Upper lobe of left lung (tissue), 6 donors: Measurements from ENCODE around the gene CPAMD8. TPM values are rescaled to one million over a fixed set of nuclear protein-coding genes. Genes with fewer than 3 reads are reported as not detected.
A peak's percentile ranks its signal among the peaks of the same experiment; 100 is the strongest.

Experiments used
- ATAC-seq, 2 donors: fragments of 200-7000 bp; cut with Tn5 transposase; one replicate each; pipeline ENCODE4 v1.9.1; 2022; ENCODE audit warnings: mild to moderate bottlenecking in 2 of 2, moderate library complexity in 2 of 2; ENCODE audit not compliant: low FRiP score in 2 of 2
- DNase-seq, 2 donors: peaks; one replicate each; pipeline ENCODE4 v3.0.0-alpha.2; 2019 to 2020
- H3K27ac ChIP-seq, 4 donors: fragments of 200-600 bp; sonication (generic); one replicate each; pipeline ENCODE4 v1.5.1; 2016 to 2019
- H3K27me3 ChIP-seq, 4 donors: fragments of 200-600 bp; sonication (generic); one replicate each; pipeline ENCODE4 v1.5.1; 2017 to 2019
- H3K36me3 ChIP-seq, 4 donors: fragments of 200-600 bp; sonication (generic); one replicate each; pipeline ENCODE4 v1.5.1; 2016 to 2019
- H3K4me1 ChIP-seq, 4 donors: fragments of 200-600 bp; sonication (generic); one replicate each; pipeline ENCODE4 v1.5.1; 2018 to 2019
- H3K4me3 ChIP-seq, 4 donors: fragments of 200-600 bp; sonication (generic); one replicate each; pipeline ENCODE4 v1.5.1; 2017 to 2019; ENCODE audit warnings: mild to moderate bottlenecking in 2 of 4, moderate library complexity in 1 of 4
- H3K9me3 ChIP-seq, 4 donors: fragments of 200-600 bp; sonication (generic); one replicate each; pipeline ENCODE4 v1.5.1; 2018 to 2019
- EP300 ChIP-seq, 4 donors: sonication (generic); formaldehyde crosslinking; IDR thresholded peaks; one replicate each; pipeline ENCODE4 v1.5.1; 2017; ENCODE audit warnings: antibody characterized with exemption in 4 of 4, control low read depth in 2 of 4
- POLR2A ChIP-seq, 4 donors: fragments of 450-650 bp; IDR thresholded peaks; one replicate each; pipeline ENCODE4 v1.5.1; 2016 to 2017; ENCODE audit warnings: antibody characterized with exemption in 4 of 4, mild to moderate bottlenecking in 2 of 4
- POLR2AphosphoS5 ChIP-seq, 2 donors: sonication (generic); formaldehyde crosslinking; IDR thresholded peaks; one replicate each; pipeline ENCODE4 v1.5.1; 2017; ENCODE audit warnings: antibody characterized with exemption in 2 of 2
- WGBS, 2 donors: methylation state at CpG; one replicate each; pipeline ENCODE4 v1.1.5; 2017 to 2018; 5-methylcytosine and 5-hydroxymethylcytosine counted together
- total RNA-seq, 6 donors: library from RNA; depleted of rRNA in 4 of 6; stranded (reverse); fragments of >200 nt in 4 of 6; gene quantifications; one replicate each; pipeline versions ENCODE4 v1.1.0 to v1.2.1, GENCODE V29; 2016 to 2021
- TF ChIP-seq, protein P1 (sequence below), 6 experiments: fragments of 450-650 bp in 4 of 6; fragments of 200-600 bp in 2 of 6; sonication (generic) in 2 of 6; IDR thresholded peaks; one replicate each; pipeline ENCODE4 v1.5.1; 2016 to 2019; ENCODE audit warnings: antibody characterized with exemption in 6 of 6
- donor health status: DM: no; HTN: no; CAD: no; lungs with moderate emphysema.
- donor health status: DM: no; HTN: yes; CAD: no; lungs with severe emphysema.

The CPAMD8 gene
- total RNA-seq, 6 donors from 2014 or later = 35.8 to 262 (median 61.1) TPM

DNA sequence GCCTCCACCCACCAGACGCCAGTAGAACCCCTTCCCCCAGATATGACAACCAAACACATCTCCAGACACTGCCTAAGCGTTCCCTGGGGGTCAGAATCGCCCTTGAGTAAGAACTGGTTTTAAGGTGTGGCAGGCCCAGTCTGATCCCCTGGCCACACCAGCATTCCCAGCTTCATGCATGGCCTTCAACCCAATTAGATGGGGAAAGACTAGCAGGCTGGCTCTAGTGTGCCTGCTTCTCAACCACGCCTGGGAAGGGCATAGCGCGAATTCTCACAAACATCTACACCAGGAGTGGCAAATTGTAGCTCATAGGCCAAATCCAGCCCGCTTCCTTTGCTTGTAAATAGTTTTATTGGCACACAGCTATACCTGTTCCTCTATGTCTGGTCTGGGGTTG is 35.1 kb upstream of the CPAMD8 start:
- no peaks in the 10 kb centered on the region for H3K4me1 ChIP-seq
- no peak for TF ChIP-seq POLR2A (IDR thresholded peaks at IDR 0.05)
- TF ChIP-seq, protein P1, sequence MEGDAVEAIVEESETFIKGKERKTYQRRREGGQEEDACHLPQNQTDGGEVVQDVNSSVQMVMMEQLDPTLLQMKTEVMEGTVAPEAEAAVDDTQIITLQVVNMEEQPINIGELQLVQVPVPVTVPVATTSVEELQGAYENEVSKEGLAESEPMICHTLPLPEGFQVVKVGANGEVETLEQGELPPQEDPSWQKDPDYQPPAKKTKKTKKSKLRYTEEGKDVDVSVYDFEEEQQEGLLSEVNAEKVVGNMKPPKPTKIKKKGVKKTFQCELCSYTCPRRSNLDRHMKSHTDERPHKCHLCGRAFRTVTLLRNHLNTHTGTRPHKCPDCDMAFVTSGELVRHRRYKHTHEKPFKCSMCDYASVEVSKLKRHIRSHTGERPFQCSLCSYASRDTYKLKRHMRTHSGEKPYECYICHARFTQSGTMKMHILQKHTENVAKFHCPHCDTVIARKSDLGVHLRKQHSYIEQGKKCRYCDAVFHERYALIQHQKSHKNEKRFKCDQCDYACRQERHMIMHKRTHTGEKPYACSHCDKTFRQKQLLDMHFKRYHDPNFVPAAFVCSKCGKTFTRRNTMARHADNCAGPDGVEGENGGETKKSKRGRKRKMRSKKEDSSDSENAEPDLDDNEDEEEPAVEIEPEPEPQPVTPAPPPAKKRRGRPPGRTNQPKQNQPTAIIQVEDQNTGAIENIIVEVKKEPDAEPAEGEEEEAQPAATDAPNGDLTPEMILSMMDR (IDR thresholded peaks at IDR 0.05) = no peak
- TF ChIP-seq EP300 (IDR thresholded peaks at IDR 0.05) = no peak
- TF ChIP-seq POLR2AphosphoS5 (IDR thresholded peaks at IDR 0.05) = no peak

GRCh38 chr19:17061205-17061604 is 34.6 kb upstream of the CPAMD8 start:
- peaks cover 3 to 38% (median 18%) of the 10 kb centered on the region in 4 donors for H3K36me3 ChIP-seq

More for the DNA sequence above, 35.1 kb upstream of the CPAMD8 start:
- Histone ChIP-seq H3K27me3 (no peaks in the 10 kb centered on the region), H3K36me3 (peaks cover 3 to 38% (median 18%) of the 10 kb centered on the region in 4 donors), H3K27ac (no peak overlapping the region), H3K9me3 (peaks cover 0 to 3% (median 0%) of the 10 kb centered on the region in 4 donors), H3K4me3 (no peak overlapping the region)
- ATAC-seq (no peak), DNase-seq (no peak)
- WGBS, 2 donors = 96 to 100% methylated on average over 5 to 7 of the region's 7 CpGs

DNA sequence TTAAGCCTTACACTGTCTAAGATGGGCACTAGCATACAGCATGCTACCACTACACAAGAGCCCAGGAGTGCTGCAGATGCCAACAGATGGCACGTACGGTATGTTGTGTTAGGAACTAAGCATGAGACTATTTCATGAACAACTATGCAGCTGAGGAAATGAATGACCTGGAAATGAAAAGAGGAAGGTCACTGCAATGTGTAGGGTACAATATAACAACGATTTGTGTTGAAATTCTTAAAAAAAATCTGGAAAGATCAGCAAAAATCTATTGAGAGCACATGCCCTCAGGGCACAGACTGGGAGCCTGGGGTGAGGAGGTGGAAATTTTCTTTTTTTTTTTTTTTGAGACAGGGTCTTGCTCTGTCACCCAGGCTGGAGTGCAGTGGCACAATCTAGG is 34.2 kb upstream of the CPAMD8 start:
- no peak overlapping the region for H3K4me3 ChIP-seq
- WGBS, 2 donors = 81 to 92% methylated on average over 3 of the region's 3 CpGs

More at GRCh38 chr19:17061205-17061604, 34.6 kb upstream of the CPAMD8 start:
- 98 to 100% methylated on average over 3 of the region's 3 CpGs for WGBS, 2 donors
- no peaks in the 10 kb centered on the region for H3K4me1 ChIP-seq
- no peak overlapping the region for H3K4me3 ChIP-seq
- no peak for DNase-seq
- no peaks in the 10 kb centered on the region for H3K27me3 ChIP-seq
- TF ChIP-seq POLR2A (IDR thresholded peaks at IDR 0.05) (no peak), EP300 (IDR thresholded peaks at IDR 0.05) (no peak), POLR2AphosphoS5 (IDR thresholded peaks at IDR 0.05) (no peak)
- TF ChIP-seq, protein P1 (IDR thresholded peaks at IDR 0.05) = no peak
- no peak overlapping the region for H3K27ac ChIP-seq
- peaks cover 0 to 3% (median 0%) of the 10 kb centered on the region in 4 donors for H3K9me3 ChIP-seq
- no peak for ATAC-seq

GRCh38 chr19:17058236-17058635 is 31.6 kb upstream of the CPAMD8 start:
- H3K4me3 ChIP-seq = no peak overlapping the region
- TF ChIP-seq, protein P1 (IDR thresholded peaks at IDR 0.05) = no peak
- TF ChIP-seq POLR2AphosphoS5 (IDR thresholded peaks at IDR 0.05) (no peak), POLR2A (IDR thresholded peaks at IDR 0.05) (no peak), EP300 (IDR thresholded peaks at IDR 0.05) (no peak)
- ATAC-seq (no peak), DNase-seq (no peak)
- no peak overlapping the region for H3K27ac ChIP-seq
- H3K4me1 ChIP-seq = no peaks in the 10 kb centered on the region
- H3K9me3 ChIP-seq = peaks cover 0 to 3% (median 0%) of the 10 kb centered on the region in 4 donors
- peaks cover 3 to 49% (median 30%) of the 10 kb centered on the region in 4 donors for H3K36me3 ChIP-seq
- H3K27me3 ChIP-seq = no peaks in the 10 kb centered on the region
- 96 to 97% methylated on average over 8 of the region's 8 CpGs for WGBS, 2 donors

More for the DNA sequence above, 34.2 kb upstream of the CPAMD8 start:
- ATAC-seq (peak in 1 of 2 donors; percentile 35), DNase-seq (no peak)
- TF ChIP-seq, protein P1 (IDR thresholded peaks at IDR 0.05) = no peak
- TF ChIP-seq POLR2A (IDR thresholded peaks at IDR 0.05) (no peak), POLR2AphosphoS5 (IDR thresholded peaks at IDR 0.05) (no peak), EP300 (IDR thresholded peaks at IDR 0.05) (no peak)
- no peaks in the 10 kb centered on the region for H3K27me3 ChIP-seq
- H3K36me3 ChIP-seq = peaks cover 3 to 38% (median 21%) of the 10 kb centered on the region in 4 donors
- H3K9me3 ChIP-seq = peaks cover 0 to 3% (median 0%) of the 10 kb centered on the region in 4 donors
- no peaks in the 10 kb centered on the region for H3K4me1 ChIP-seq
- no peak overlapping the region for H3K27ac ChIP-seq

DNA sequence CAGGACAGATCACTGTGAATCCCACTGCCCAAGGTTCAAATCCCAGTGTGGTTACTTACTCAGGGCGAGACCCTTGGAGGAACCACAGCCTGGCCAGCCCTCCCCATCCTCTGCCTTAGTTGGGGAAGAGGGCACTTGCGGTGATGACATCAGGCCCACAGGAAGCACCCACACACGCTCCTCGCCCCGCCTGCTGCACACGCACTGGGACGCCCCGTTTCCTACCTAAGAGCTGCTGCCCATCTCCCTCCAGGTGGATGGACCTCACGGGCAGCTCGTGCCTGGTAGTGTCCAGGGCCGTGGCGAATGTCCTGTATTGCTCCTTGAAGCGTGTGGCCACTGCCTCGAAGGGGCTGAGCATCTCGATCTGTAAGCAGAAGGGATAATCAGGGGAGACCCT is 29.0 kb upstream of the CPAMD8 start:
- peaks cover 0 to 3% (median 0%) of the 10 kb centered on the region in 4 donors for H3K9me3 ChIP-seq
- peaks cover 3 to 46% (median 36%) of the 10 kb centered on the region in 4 donors for H3K36me3 ChIP-seq
- ATAC-seq = no peak
- no peaks in the 10 kb centered on the region for H3K27me3 ChIP-seq
- DNase-seq = peak in 1 of 2 donors; percentile 59
- no peaks in the 10 kb centered on the region for H3K4me1 ChIP-seq
- no peak overlapping the region for H3K4me3 ChIP-seq
- no peak overlapping the region for H3K27ac ChIP-seq
- TF ChIP-seq EP300 (IDR thresholded peaks at IDR 0.05) = no peak
- TF ChIP-seq, protein P1 (IDR thresholded peaks at IDR 0.05) = no peak
- TF ChIP-seq POLR2AphosphoS5 (IDR thresholded peaks at IDR 0.05) = no peak
- TF ChIP-seq POLR2A (IDR thresholded peaks at IDR 0.05) = no peak
- 81 to 87% methylated on average over 3 to 15 of the region's 15 CpGs for WGBS, 2 donors
